K562 (cell line): ENCODE measurements around the gene HTT-AS. TPM values are rescaled to one million over a fixed set of nuclear protein-coding genes. Genes with fewer than 3 reads are reported as not detected.

Source experiments
- BHLHE40 ChIP-seq: IDR thresholded peaks from 2 replicates; pipeline ENCODE4 v1.6.1; 2011; ENCODE audit warnings: low read length, improper control_type of control experiment
- CBX5 ChIP-seq: IDR thresholded peaks from 2 replicates; pipeline ENCODE4 v1.6.1; 2014; ENCODE audit warnings: low read depth, borderline replicate concordance
- FOS ChIP-seq: IDR thresholded peaks from 3 replicates; pipeline ENCODE4 v1.6.1; 2011; ENCODE audit not compliant: insufficient read length; ENCODE audit errors: extremely low read depth
- FOSL1 ChIP-seq: fragments of 200-800 bp; sonication (Bioruptor generic); conservative IDR thresholded peaks from 2 replicates; pipeline ENCODE4 v1.6.1; 2016; ENCODE audit warnings: missing genetic modification characterization, missing compliant biosample characterization
- FOXJ3 ChIP-seq: sonication (generic); formaldehyde crosslinking; IDR thresholded peaks from 2 replicates; pipeline ENCODE4 v1.4.0; 2020; ENCODE audit warnings: mild to moderate bottlenecking, missing genetic modification reagents
- GTF3C2 ChIP-seq: IDR thresholded peaks from 3 replicates; pipeline ENCODE4 v1.6.1; 2011; ENCODE audit warnings: borderline replicate concordance, mild to moderate bottlenecking, moderate library complexity; ENCODE audit not compliant: insufficient read length; ENCODE audit errors: extremely low read depth
- KLF13 ChIP-seq: fragments of 450-650 bp; IDR thresholded peaks from 2 replicates; pipeline ENCODE4 v1.6.1; 2016; ENCODE audit warnings: missing genetic modification characterization, low read depth, mild to moderate bottlenecking, missing compliant biosample characterization, moderate library complexity, borderline replicate concordance
- L3MBTL2 ChIP-seq: fragments of 450-650 bp; IDR thresholded peaks from 2 replicates; pipeline ENCODE4 v1.6.1; 2016; ENCODE audit warnings: mild to moderate bottlenecking, moderate library complexity
- MEF2A ChIP-seq: IDR thresholded peaks from 2 replicates; pipeline ENCODE4 v1.6.1; 2011; ENCODE audit warnings: low read depth, mild to moderate bottlenecking, low read length, moderate library complexity; ENCODE audit not compliant: control insufficient read depth
- MTA1 ChIP-seq: fragments of 450-650 bp; IDR thresholded peaks from 2 replicates; pipeline ENCODE4 v1.6.1; 2017; ENCODE audit warnings: borderline replicate concordance
- MTA3 ChIP-seq: fragments of 450-650 bp; formaldehyde crosslinking; IDR thresholded peaks from 2 replicates; pipeline ENCODE4 v1.6.1; 2017; ENCODE audit warnings: mild to moderate bottlenecking, borderline replicate concordance
- SIRT6 ChIP-seq: IDR thresholded peaks from one replicate; pipeline ENCODE4 v1.6.1; 2012; ENCODE audit warnings: low read depth, mild to moderate bottlenecking, control low read depth, inconsistent platforms, low read length, moderate library complexity
- SMAD2 ChIP-seq: fragments of 150-350 bp; IDR thresholded peaks from 2 replicates; pipeline ENCODE4 v1.6.1; 2014; ENCODE audit warnings: low read depth, mild to moderate bottlenecking, low read length
- TEAD4 ChIP-seq, 2 experiments: sonication (generic) in 1 of 2; formaldehyde crosslinking in 1 of 2; IDR thresholded peaks; 2 replicates each; pipeline versions ENCODE4 v1.6.1 to v1.8.0; 2012 to 2022; ENCODE audit warnings: borderline replicate concordance in 1 of 2, inconsistent platforms in 1 of 2, low read length in 1 of 2, mild to moderate bottlenecking in 1 of 2, missing genetic modification reagents in 1 of 2
- TOE1 ChIP-seq, 2 experiments: fragments of 450-650 bp in 1 of 2; sonication (generic) in 1 of 2; formaldehyde crosslinking in 1 of 2; IDR thresholded peaks; 2 replicates each; pipeline versions ENCODE4 v1.7.1 to v1.8.0; 2016 to 2022; ENCODE audit warnings: borderline replicate concordance in 2 of 2, mild to moderate bottlenecking in 2 of 2, antibody characterized with exemption in 1 of 2, inconsistent platforms in 1 of 2, low read depth in 1 of 2, missing genetic modification reagents in 1 of 2, moderate library complexity in 1 of 2
- ZBTB26 ChIP-seq: fragments of 450-650 bp; formaldehyde crosslinking; IDR thresholded peaks from 2 replicates; pipeline ENCODE4 v1.4.0; 2022; ENCODE audit warnings: missing genetic modification characterization
- ZBTB9 ChIP-seq: fragments of 450-650 bp; formaldehyde crosslinking; IDR thresholded peaks from 2 replicates; pipeline ENCODE4 v1.4.0; 2020; ENCODE audit warnings: mild to moderate bottlenecking, moderate library complexity
- ZNF263 ChIP-seq: sonication (generic); formaldehyde crosslinking; IDR thresholded peaks from 2 replicates; pipeline ENCODE4 v1.8.0; 2022; ENCODE audit warnings: mild to moderate bottlenecking, missing genetic modification reagents, borderline replicate concordance
- ZNF347 ChIP-seq: fragments of 450-650 bp; formaldehyde crosslinking; IDR thresholded peaks from 2 replicates; pipeline ENCODE4 v1.4.0; 2020; ENCODE audit warnings: low read depth, mild to moderate bottlenecking, moderate library complexity
- ZNF644 ChIP-seq: fragments of 200-800 bp; sonication (Bioruptor generic); IDR thresholded peaks from 2 replicates; pipeline ENCODE4 v1.6.1; 2016; ENCODE audit warnings: low read depth, missing genetic modification characterization, missing compliant biosample characterization
- polyA plus RNA-seq, 8 experiments: library from polyadenylated mRNA; depleted of rRNA in 4 of 8; stranded (reverse) in 5 of 8; unstranded in 3 of 8; fragments of >200 nt; fragmentation: Nextera tagmentation in 2 of 8; fragmentation: Illumina TruSeq in 1 of 8; extraction: Ambion mirVana in 2 of 8; extraction: Trizol in 1 of 8; gene quantifications; 2 replicates each; pipeline versions ENCODE4 v1.2.1 to v1.2.3, GENCODE V29; 2011 to 2014; ENCODE audit warnings: inconsistent platforms in 1 of 8, missing spikeins in 1 of 8
- total RNA-seq, 7 experiments: library from RNA; depleted of rRNA in 6 of 7; stranded (reverse); fragments of >200 nt in 6 of 7; fragmentation: Illumina TruSeq in 2 of 7; extraction: Trizol in 2 of 7; gene quantifications; 2 replicates each; pipeline versions ENCODE4 v1.2.1 to v1.2.3, GENCODE V29; 2011 to 2021; ENCODE audit warnings: low replicate concordance in 1 of 7

The HTT-AS gene
- total and polyA plus RNA-seq, 9 of the 15 experiments (the other 6 are each of a cell fraction or from before 2014, with no cell fraction given): not detected

DNA sequence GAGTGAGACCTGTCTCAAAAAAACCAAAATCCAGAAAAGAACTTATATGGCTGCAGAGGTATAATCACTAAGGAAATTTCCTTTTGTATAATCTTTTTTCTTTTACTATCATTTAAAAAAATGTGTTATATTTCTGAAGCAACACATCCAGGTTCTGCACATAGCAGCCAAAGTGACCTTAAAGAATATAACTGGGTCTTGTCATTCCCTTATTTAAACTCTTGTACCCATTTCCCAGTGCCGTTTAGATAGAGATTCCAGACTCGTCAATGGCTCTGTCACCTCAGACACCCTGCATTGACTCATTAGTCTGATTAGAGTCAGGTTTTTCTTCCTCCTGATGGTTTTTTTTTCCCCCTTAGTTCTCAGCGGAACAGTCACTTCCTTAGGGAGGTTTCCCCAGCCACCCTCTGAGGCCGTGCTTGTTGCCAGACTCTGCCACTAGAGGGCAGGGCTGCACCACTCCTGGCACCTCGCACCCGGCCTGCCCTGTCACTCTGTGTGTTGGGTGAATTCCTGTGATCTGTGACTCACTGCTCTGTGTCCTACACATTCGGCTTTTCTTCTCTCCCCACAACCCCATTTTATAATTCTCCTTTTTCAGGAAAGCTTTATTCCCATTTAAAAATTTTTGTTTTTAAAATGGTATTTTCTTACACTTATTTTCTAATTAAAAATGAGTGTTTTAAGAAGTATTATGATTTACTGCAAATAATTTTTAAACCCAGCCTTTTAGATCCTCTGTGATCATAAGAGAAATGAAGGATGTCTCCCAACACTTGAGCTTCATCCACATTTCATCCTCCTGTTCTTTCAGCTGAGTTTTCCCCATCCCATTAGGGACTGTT lies 32.2 kb upstream of the HTT-AS start (continued):
- TF ChIP-seq GTF3C2 (no peak), MTA1 (no peak), ZNF263 (peak; percentile 50; the same call in 1 of the 2 replicates), TOE1 (IDR thresholded peaks at IDR 0.05; ENCODE audit: borderline replicate concordance) (no peak), TOE1 (CRISPR knock-in tag; IDR thresholded peaks at IDR 0.05; ENCODE audit: borderline replicate concordance, low read depth) (no peak), L3MBTL2 (peak; percentile 30; the same call in 1 of the 2 replicates), TEAD4 (IDR thresholded peaks at IDR 0.05; ENCODE audit: low read length) (0 out of 2 replicates have a peak, but pooled peaks have one; percentile 42), TEAD4 (CRISPR knock-in tag; IDR thresholded peaks at IDR 0.05; ENCODE audit: borderline replicate concordance) (no peak), KLF13 (tag) (peak; percentile 29; the same call in 1 of the 2 replicates), CBX5 (no peak), FOXJ3 (no peak), SIRT6 (no peak), ZNF644 (no peak), ZNF347 (CRISPR knock-in tag) (no peak), FOS (no peak), MTA3 (no peak; the same call in 1 of the 2 replicates), ZBTB26 (CRISPR knock-in tag) (no peak), SMAD2 (no peak), ZBTB9 (CRISPR knock-in tag) (no peak), FOSL1 (peak; percentile 80), MEF2A (no peak), BHLHE40 (no peak; the same call in 1 of the 2 replicates)
